ENCODE data around the gene PPP1R10. TPM values are rescaled to one million over a fixed set of nuclear protein-coding genes. Genes with fewer than 3 reads are reported as not detected.
A peak's percentile ranks its signal among the peaks of the same experiment; 100 is the strongest.

The PPP1R10 gene
- total and polyA plus RNA-seq, 2 of the 13 experiments (the other 11 are each of a cell fraction or from before 2014, with no cell fraction given): 26.3 to 38.4 TPM

DNA sequence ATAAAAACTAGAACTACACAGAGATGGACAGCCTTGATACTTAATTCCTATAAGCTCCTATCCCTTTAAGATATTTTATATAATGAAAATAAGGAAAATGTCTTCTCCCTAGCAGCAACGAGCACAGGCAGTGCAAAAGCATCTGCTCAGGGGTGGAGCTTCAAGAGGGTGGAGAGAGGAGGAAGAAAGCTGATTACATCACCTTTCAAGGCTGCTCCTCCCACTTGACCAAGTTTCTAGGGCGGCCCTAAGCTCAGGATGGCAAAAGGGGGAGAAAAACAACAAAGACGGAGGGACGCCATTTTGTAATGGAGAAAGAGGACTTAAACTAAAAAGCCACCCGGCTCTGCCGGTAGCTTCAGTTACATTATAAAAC lies 2.2 kb downstream of the PPP1R10 start (continued):
- TF ChIP-seq SIX4 (CRISPR knock-in tag; IDR thresholded peaks at IDR 0.05) (0 out of 2 replicates have a peak, but pooled peaks have one; percentile 38), TCF7L2 (IDR thresholded peaks at IDR 0.05; ENCODE audit: low read depth, low read length) (no peak), NFIC (IDR thresholded peaks at IDR 0.05; ENCODE audit: low read length) (0 out of 2 replicates have a peak, but pooled peaks have one; percentile 10), SMC3 (IDR thresholded peaks at IDR 0.05; ENCODE audit: low read length) (peak; percentile 30; the same call in 1 of the 2 replicates), ZSCAN31 (CRISPR knock-in tag; IDR thresholded peaks at IDR 0.05; ENCODE audit: low read depth) (peak; percentile 48; the same call in 1 of the 2 replicates), ZNF232 (CRISPR knock-in tag; IDR thresholded peaks at IDR 0.05; ENCODE audit: borderline replicate concordance) (no peak), NFRKB (IDR thresholded peaks at IDR 0.05) (peak; percentile 98), ARNT (IDR thresholded peaks at IDR 0.05) (no peak), ZNF724P (CRISPR knock-in tag; IDR thresholded peaks at IDR 0.05; ENCODE audit: borderline replicate concordance) (no peak), ZNF549 (CRISPR knock-in tag; IDR thresholded peaks at IDR 0.05) (no peak), HOXD1 (CRISPR knock-in tag; IDR thresholded peaks at IDR 0.05) (no peak), ZNF326 (CRISPR knock-in tag; IDR thresholded peaks at IDR 0.05; ENCODE audit: borderline replicate concordance) (no peak), CAMTA2 (CRISPR knock-in tag; IDR thresholded peaks at IDR 0.05; ENCODE audit: borderline replicate concordance) (no peak), ZNF552 (CRISPR knock-in tag; IDR thresholded peaks at IDR 0.05; ENCODE audit: borderline replicate concordance) (no peak), ZNF781 (CRISPR knock-in tag; IDR thresholded peaks at IDR 0.05; ENCODE audit: borderline replicate concordance, not compliant biosample characterization) (peak; percentile 77), RARA (CRISPR knock-in tag; IDR thresholded peaks at IDR 0.05) (peak; percentile 5; the same call in 1 of the 2 replicates), ZFX (CRISPR knock-in tag; IDR thresholded peaks at IDR 0.05; ENCODE audit: low read depth) (peak; percentile 15; the same call in 1 of the 2 replicates)
- TF ChIP-seq, protein P1, sequence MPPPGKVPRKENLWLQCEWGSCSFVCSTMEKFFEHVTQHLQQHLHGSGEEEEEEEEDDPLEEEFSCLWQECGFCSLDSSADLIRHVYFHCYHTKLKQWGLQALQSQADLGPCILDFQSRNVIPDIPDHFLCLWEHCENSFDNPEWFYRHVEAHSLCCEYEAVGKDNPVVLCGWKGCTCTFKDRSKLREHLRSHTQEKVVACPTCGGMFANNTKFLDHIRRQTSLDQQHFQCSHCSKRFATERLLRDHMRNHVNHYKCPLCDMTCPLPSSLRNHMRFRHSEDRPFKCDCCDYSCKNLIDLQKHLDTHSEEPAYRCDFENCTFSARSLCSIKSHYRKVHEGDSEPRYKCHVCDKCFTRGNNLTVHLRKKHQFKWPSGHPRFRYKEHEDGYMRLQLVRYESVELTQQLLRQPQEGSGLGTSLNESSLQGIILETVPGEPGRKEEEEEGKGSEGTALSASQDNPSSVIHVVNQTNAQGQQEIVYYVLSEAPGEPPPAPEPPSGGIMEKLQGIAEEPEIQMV (CRISPR knock-in tag; IDR thresholded peaks at IDR 0.05; ENCODE audit: low read depth): 0 out of 2 replicates have a peak, but pooled peaks have one; percentile 5
- TF ChIP-seq, protein P2, sequence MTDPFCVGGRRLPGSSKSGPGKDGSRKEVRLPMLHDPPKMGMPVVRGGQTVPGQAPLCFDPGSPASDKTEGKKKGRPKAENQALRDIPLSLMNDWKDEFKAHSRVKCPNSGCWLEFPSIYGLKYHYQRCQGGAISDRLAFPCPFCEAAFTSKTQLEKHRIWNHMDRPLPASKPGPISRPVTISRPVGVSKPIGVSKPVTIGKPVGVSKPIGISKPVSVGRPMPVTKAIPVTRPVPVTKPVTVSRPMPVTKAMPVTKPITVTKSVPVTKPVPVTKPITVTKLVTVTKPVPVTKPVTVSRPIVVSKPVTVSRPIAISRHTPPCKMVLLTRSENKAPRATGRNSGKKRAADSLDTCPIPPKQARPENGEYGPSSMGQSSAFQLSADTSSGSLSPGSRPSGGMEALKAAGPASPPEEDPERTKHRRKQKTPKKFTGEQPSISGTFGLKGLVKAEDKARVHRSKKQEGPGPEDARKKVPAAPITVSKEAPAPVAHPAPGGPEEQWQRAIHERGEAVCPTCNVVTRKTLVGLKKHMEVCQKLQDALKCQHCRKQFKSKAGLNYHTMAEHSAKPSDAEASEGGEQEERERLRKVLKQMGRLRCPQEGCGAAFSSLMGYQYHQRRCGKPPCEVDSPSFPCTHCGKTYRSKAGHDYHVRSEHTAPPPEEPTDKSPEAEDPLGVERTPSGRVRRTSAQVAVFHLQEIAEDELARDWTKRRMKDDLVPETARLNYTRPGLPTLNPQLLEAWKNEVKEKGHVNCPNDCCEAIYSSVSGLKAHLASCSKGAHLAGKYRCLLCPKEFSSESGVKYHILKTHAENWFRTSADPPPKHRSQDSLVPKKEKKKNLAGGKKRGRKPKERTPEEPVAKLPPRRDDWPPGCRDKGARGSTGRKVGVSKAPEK (CRISPR knock-in tag; IDR thresholded peaks at IDR 0.05; ENCODE audit: borderline replicate concordance): peak; percentile 83; the same call in 1 of the 2 replicates
- TF ChIP-seq, protein P3, sequence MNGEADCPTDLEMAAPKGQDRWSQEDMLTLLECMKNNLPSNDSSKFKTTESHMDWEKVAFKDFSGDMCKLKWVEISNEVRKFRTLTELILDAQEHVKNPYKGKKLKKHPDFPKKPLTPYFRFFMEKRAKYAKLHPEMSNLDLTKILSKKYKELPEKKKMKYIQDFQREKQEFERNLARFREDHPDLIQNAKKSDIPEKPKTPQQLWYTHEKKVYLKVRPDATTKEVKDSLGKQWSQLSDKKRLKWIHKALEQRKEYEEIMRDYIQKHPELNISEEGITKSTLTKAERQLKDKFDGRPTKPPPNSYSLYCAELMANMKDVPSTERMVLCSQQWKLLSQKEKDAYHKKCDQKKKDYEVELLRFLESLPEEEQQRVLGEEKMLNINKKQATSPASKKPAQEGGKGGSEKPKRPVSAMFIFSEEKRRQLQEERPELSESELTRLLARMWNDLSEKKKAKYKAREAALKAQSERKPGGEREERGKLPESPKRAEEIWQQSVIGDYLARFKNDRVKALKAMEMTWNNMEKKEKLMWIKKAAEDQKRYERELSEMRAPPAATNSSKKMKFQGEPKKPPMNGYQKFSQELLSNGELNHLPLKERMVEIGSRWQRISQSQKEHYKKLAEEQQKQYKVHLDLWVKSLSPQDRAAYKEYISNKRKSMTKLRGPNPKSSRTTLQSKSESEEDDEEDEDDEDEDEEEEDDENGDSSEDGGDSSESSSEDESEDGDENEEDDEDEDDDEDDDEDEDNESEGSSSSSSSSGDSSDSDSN (CRISPR knock-in tag; IDR thresholded peaks at IDR 0.05): peak; percentile 42
- TF ChIP-seq, protein P4, sequence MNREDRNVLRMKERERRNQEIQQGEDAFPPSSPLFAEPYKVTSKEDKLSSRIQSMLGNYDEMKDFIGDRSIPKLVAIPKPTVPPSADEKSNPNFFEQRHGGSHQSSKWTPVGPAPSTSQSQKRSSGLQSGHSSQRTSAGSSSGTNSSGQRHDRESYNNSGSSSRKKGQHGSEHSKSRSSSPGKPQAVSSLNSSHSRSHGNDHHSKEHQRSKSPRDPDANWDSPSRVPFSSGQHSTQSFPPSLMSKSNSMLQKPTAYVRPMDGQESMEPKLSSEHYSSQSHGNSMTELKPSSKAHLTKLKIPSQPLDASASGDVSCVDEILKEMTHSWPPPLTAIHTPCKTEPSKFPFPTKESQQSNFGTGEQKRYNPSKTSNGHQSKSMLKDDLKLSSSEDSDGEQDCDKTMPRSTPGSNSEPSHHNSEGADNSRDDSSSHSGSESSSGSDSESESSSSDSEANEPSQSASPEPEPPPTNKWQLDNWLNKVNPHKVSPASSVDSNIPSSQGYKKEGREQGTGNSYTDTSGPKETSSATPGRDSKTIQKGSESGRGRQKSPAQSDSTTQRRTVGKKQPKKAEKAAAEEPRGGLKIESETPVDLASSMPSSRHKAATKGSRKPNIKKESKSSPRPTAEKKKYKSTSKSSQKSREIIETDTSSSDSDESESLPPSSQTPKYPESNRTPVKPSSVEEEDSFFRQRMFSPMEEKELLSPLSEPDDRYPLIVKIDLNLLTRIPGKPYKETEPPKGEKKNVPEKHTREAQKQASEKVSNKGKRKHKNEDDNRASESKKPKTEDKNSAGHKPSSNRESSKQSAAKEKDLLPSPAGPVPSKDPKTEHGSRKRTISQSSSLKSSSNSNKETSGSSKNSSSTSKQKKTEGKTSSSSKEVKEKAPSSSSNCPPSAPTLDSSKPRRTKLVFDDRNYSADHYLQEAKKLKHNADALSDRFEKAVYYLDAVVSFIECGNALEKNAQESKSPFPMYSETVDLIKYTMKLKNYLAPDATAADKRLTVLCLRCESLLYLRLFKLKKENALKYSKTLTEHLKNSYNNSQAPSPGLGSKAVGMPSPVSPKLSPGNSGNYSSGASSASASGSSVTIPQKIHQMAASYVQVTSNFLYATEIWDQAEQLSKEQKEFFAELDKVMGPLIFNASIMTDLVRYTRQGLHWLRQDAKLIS (CRISPR knock-in tag; IDR thresholded peaks at IDR 0.05): peak; percentile 10; the same call in 1 of the 2 replicates
